ENCODE data around the gene MLXIP. TPM values are rescaled to one million over a fixed set of nuclear protein-coding genes. Genes with fewer than 3 reads are reported as not detected.

The MLXIP gene
- total and polyA plus RNA-seq, 2 of the 4 experiments (the other 2 are of a cell fraction), result 2.7 to 10.8 TPM

- H2AK5ac ChIP-seq (ENCODE audit: low read depth, low read length), result no peak overlapping the region
- no peak overlapping the region for H2BK5ac ChIP-seq (ENCODE audit: low read depth, low read length, poor library complexity, severe bottlenecking)
- no peak overlapping the region for H3K14ac ChIP-seq (replicated peaks; ENCODE audit: low read depth, low read length)
- H3K23ac ChIP-seq (ENCODE audit: low read depth, low read length), result no peak overlapping the region
- no peak overlapping the region for H3K4me2 ChIP-seq (ENCODE audit: low read depth, low read length)
- intact Hi-C loops (cut with micrococcal nuclease) (no loop called here), in situ Hi-C loops (cut with MboI; ENCODE audit: low sequenced_read_pairs) (no loop called here), dilution Hi-C loops (cut with HindIII; ENCODE audit: low sequenced_read_pairs, unreplicated experiment) (no loop called here)
- no peaks in the 10 kb centered on the region for H4K20me1 ChIP-seq (ENCODE audit: insufficient read depth, low read length)
- no peak overlapping the region for H3K27ac ChIP-seq (ENCODE audit: insufficient read depth, low read length)
- no peaks in the 10 kb centered on the region for H3K79me1 ChIP-seq (ENCODE audit: low read depth in 1 of 2, low read length in 2 of 2)
- H3K9me1 ChIP-seq (ENCODE audit: insufficient read depth, low read length), result no peaks in the 10 kb centered on the region
- no peak for DNase-seq
- H3K4ac ChIP-seq (ENCODE audit: low read depth, low read length), result no peak overlapping the region
- H4K8ac ChIP-seq (ENCODE audit: low read depth in 2 of 2, low read length in 2 of 2), result no peak overlapping the region
- no peak overlapping the region for H2BK20ac ChIP-seq (ENCODE audit: low read depth, low read length)
- no peak overlapping the region for H2AK9ac ChIP-seq (replicated peaks; ENCODE audit: low read depth, low read length, poor library complexity)
- H3K4me1 ChIP-seq (ENCODE audit: control insufficient read depth, insufficient read depth, low read length), result no peaks in the 10 kb centered on the region
- no peak overlapping the region for H3K56ac ChIP-seq (ENCODE audit: extremely low read depth, insufficient read depth, low read length)
- no peaks in the 10 kb centered on the region for H3K9me3 ChIP-seq (ENCODE audit: control insufficient read depth, insufficient read depth, low read length)
- H3K18ac ChIP-seq (ENCODE audit: low read depth, low read length), result no peak overlapping the region
- H3K4me3 ChIP-seq (ENCODE audit: insufficient read depth, low read depth, low read length), result no peak overlapping the region
- no peak overlapping the region for H2AFZ ChIP-seq (replicated peaks; ENCODE audit: low read length, poor library complexity)
- no peak overlapping the region for H2BK120ac ChIP-seq (ENCODE audit: low read depth, low read length)
- no peak overlapping the region for H3K9ac ChIP-seq (ENCODE audit: low read depth, low read length)
- CTCF ChIA-PET, result no interaction called here
- H4K5ac ChIP-seq (ENCODE audit: low read depth, low read length), result no peak overlapping the region
- POLR2A ChIA-PET (ENCODE audit: unreplicated experiment), result no interaction called here
- ATAC-seq (ENCODE audit: low read depth), result no peak
- no peak overlapping the region for H2BK15ac ChIP-seq (ENCODE audit: low read depth, low read length)
- H3K36me3 ChIP-seq (ENCODE audit: control insufficient read depth, insufficient read depth, low read length), result peaks cover 70% of the 10 kb centered on the region
- no peak overlapping the region for H4K91ac ChIP-seq (ENCODE audit: insufficient read depth, low read depth, low read length)
- no TSS peak for BruUV-seq (replicated peaks)
- 63% methylated on average over 4 of the region's 10 CpGs; no CpG with 5 or more reads in 1 of the 2 experiments for WGBS, 2 experiments (ENCODE audit: extremely low coverage in 2 of 2, insufficient read length in 1 of 2)
- no peaks in the 10 kb centered on the region for H3K27me3 ChIP-seq (ENCODE audit: control insufficient read depth, insufficient read depth, low read length)
- TF ChIP-seq, protein P1, sequence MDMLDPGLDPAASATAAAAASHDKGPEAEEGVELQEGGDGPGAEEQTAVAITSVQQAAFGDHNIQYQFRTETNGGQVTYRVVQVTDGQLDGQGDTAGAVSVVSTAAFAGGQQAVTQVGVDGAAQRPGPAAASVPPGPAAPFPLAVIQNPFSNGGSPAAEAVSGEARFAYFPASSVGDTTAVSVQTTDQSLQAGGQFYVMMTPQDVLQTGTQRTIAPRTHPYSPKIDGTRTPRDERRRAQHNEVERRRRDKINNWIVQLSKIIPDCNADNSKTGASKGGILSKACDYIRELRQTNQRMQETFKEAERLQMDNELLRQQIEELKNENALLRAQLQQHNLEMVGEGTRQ (IDR thresholded peaks at IDR 0.05; ENCODE audit: low read depth, low read length), result no peak
- TF ChIP-seq BHLHE40 (IDR thresholded peaks at IDR 0.05; ENCODE audit: low read depth, low read length) (no peak), MXI1 (IDR thresholded peaks at IDR 0.05; ENCODE audit: borderline replicate concordance, low read depth, low read length) (no peak), CEBPB (IDR thresholded peaks at IDR 0.05; ENCODE audit: low read depth, low read length) (no peak), CHD1 (IDR thresholded peaks at IDR 0.05; ENCODE audit: low read depth, low read length) (no peak), POLR2A (IDR thresholded peaks at IDR 0.05; ENCODE audit: low read depth, low read length) (no peak)
Measured at GRCh38 chr12:122137229-122137628, 58.7 kb downstream of the MLXIP start.

Data from IMR-90 (cell line).